ENCODE results near the gene PTGES3L.

Gene PTGES3L

DNA sequence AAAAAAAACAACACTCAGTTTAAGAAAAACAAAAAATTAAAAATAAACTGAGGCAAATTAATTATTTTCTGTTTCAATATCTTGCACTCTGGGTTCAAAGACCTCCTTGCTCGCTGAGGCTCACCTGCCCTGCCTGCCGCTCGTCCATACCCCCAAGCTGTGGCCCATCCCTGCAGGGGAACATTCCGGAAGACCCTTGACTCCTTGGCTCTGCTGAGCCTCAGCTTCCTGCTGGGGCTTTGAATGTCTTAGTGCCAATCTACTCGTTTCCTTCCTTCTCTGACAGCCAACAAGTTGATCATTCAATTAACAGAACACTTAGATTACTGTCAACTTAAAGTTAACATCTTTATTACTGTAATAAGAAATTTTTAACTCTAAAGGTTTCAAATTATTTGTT, 55.0 kb downstream of the PTGES3L start:
- TF ChIP-seq FOXM1 (IDR thresholded peaks at IDR 0.05; ENCODE audit: borderline replicate concordance, low read depth) (no peak), RAD21 (IDR thresholded peaks at IDR 0.05; ENCODE audit: low read depth) (no peak), EGR1 (IDR thresholded peaks at IDR 0.05) (no peak), CEBPB (IDR thresholded peaks at IDR 0.05) (no peak), TAF1 (IDR thresholded peaks at IDR 0.05; ENCODE audit: low read depth) (no peak), NFIC (IDR thresholded peaks at IDR 0.05) (no peak), YY1 (IDR thresholded peaks at IDR 0.05; ENCODE audit: low read depth) (no peak), EP300 (IDR thresholded peaks at IDR 0.05; ENCODE audit: borderline replicate concordance) (no peak), TCF12 (IDR thresholded peaks at IDR 0.05; ENCODE audit: low read depth) (no peak), ZBTB7A (IDR thresholded peaks at IDR 0.05; ENCODE audit: low read depth) (no peak), TEAD4 (IDR thresholded peaks at IDR 0.05) (no peak)
- TF ChIP-seq, protein P1, sequence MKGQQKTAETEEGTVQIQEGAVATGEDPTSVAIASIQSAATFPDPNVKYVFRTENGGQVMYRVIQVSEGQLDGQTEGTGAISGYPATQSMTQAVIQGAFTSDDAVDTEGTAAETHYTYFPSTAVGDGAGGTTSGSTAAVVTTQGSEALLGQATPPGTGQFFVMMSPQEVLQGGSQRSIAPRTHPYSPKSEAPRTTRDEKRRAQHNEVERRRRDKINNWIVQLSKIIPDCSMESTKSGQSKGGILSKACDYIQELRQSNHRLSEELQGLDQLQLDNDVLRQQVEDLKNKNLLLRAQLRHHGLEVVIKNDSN (IDR thresholded peaks at IDR 0.05), result no peak
- TF ChIP-seq, protein P2, sequence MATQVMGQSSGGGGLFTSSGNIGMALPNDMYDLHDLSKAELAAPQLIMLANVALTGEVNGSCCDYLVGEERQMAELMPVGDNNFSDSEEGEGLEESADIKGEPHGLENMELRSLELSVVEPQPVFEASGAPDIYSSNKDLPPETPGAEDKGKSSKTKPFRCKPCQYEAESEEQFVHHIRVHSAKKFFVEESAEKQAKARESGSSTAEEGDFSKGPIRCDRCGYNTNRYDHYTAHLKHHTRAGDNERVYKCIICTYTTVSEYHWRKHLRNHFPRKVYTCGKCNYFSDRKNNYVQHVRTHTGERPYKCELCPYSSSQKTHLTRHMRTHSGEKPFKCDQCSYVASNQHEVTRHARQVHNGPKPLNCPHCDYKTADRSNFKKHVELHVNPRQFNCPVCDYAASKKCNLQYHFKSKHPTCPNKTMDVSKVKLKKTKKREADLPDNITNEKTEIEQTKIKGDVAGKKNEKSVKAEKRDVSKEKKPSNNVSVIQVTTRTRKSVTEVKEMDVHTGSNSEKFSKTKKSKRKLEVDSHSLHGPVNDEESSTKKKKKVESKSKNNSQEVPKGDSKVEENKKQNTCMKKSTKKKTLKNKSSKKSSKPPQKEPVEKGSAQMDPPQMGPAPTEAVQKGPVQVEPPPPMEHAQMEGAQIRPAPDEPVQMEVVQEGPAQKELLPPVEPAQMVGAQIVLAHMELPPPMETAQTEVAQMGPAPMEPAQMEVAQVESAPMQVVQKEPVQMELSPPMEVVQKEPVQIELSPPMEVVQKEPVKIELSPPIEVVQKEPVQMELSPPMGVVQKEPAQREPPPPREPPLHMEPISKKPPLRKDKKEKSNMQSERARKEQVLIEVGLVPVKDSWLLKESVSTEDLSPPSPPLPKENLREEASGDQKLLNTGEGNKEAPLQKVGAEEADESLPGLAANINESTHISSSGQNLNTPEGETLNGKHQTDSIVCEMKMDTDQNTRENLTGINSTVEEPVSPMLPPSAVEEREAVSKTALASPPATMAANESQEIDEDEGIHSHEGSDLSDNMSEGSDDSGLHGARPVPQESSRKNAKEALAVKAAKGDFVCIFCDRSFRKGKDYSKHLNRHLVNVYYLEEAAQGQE (IDR thresholded peaks at IDR 0.05; ENCODE audit: low read depth), result no peak
- TF ChIP-seq, protein P3, sequence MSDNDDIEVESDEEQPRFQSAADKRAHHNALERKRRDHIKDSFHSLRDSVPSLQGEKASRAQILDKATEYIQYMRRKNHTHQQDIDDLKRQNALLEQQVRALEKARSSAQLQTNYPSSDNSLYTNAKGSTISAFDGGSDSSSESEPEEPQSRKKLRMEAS (IDR thresholded peaks at IDR 0.05), result no peak

DNA sequence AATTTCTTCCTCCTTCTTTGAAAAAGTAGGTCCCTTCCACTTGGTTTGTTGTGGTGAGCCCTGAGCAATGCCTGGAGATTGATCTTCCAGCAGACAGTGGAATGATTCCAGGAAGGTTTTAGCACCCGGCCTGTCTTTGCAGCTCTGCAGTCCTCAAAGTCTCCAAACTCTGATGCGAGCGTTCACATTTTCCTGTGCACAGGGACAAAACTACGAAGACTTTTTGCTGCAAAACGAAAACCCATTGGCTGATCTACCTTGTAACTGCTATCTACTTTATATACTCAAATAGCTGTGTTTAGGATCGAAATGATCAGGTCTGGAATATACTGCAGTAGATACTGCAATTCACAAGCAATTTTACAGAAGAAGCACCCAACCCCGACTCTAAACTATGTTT, 57.6 kb downstream of the PTGES3L start:
- TF ChIP-seq FOXM1 (IDR thresholded peaks at IDR 0.05; ENCODE audit: borderline replicate concordance, low read depth) (no peak), ZBTB7A (IDR thresholded peaks at IDR 0.05; ENCODE audit: low read depth) (no peak), TCF12 (IDR thresholded peaks at IDR 0.05; ENCODE audit: low read depth) (no peak)
- TF ChIP-seq, protein P3 (IDR thresholded peaks at IDR 0.05), result no peak
- TF ChIP-seq, protein P1 (IDR thresholded peaks at IDR 0.05), result no peak

DNA sequence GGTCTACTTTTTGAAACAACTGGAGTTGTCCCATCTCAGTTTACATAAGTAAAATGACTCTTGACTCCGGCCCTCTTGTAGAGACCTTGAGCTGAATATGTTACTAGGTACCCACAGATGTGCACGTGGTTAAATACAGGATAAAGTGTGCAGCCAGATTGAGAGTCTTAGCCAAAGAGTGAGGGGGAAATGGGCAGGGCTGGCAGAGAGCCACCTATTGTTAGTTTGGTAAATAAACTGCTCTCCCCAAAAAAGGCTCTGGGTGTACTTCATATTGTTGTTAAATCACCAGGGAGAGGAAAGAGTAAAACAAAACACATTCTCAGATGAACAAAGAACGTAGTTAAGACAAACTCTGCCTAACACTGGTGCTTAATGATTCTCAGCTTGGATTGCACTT, 59.0 kb downstream of the PTGES3L start:
- TF ChIP-seq YY1 (IDR thresholded peaks at IDR 0.05; ENCODE audit: low read depth) (no peak), FOXM1 (IDR thresholded peaks at IDR 0.05; ENCODE audit: borderline replicate concordance, low read depth) (no peak), CREB1 (IDR thresholded peaks at IDR 0.05; ENCODE audit: low read depth) (no peak), TEAD4 (IDR thresholded peaks at IDR 0.05) (no peak)

DNA sequence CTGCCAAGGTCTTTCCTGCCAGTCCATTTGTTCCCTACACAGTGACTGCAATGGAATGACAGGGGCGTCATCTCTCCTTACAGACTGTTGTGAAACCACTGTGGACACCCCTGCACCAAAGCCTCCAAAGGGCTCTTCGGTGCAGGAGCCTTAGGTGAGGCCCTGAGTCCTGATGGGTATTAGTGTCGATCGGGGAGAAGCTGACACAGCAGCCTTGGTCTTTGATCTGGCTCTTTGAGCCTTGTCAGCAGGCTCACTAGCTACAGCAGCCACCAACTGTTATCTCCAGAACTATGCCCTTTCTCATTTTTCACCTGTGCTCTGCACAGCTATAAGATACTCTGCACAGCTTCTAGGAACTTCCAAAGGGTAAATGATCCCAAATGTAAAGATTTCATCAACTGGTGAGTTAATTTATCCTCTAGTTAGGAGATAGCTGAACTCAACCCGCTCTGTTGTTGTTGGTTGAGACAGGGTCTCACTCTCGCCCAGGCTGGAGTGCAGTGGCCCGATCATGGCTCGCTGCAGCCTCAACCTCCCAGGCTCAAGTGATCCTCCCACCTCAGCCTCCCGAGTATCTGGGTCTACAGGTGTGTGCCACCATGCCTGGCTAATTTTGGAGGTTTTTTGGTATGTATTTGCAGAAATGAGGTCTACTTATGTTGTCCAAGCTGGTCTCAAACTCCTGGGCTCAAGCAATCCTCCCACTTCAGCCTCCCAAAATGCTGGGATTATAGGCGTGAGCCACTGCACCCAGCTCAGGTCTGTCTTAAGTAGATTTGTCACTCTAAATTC, 59.6 kb downstream of the PTGES3L start:
- TF ChIP-seq NFIC (IDR thresholded peaks at IDR 0.05) (no peak), TEAD4 (IDR thresholded peaks at IDR 0.05) (no peak)

DNA sequence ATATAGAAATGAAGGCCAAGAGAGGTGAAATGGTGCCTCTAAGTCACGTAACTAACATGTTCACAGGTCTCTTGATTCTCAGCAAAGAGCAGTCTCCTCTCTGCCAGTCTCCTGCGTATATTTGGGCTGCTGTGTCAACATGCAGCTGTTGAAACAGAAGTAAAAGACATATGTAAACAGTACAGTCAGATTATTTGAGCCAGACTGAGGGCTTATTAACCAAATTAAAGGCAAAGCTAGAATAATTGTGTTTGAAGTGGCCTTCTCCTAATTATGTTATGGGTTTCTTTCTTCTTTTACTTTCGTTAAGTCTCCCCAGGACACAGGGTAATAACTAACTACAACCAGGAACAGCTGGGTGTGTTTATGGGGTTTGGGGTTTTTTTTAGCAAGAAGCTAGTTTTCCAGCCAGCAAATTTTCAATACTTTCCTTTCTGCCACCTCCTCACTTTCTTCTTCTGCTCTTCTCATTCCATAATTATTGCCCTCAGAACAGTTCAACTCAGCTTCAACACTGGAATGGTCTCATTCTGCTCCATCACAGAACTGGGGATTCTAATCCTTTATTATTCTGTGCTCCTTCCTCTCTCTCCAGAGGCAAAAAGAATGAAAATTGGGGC, 60.9 kb downstream of the PTGES3L start:
- no peak for TF ChIP-seq NFIC (IDR thresholded peaks at IDR 0.05)
- TF ChIP-seq, protein P2 (IDR thresholded peaks at IDR 0.05; ENCODE audit: low read depth), result no peak
- no peak for TF ChIP-seq TCF12 (IDR thresholded peaks at IDR 0.05; ENCODE audit: low read depth)
- TF ChIP-seq TEAD4 (IDR thresholded peaks at IDR 0.05), result no peak
- TF ChIP-seq YY1 (IDR thresholded peaks at IDR 0.05; ENCODE audit: low read depth), result no peak

Data from Ishikawa (cell line).